Measurements from ENCODE around the gene CD63. TPM values are rescaled to one million over a fixed set of nuclear protein-coding genes. Genes with fewer than 3 reads are reported as not detected.

CD63 gene
- total RNA-seq, 4 donors from 2014 or later = 736 to 1,401 (median 892) TPM

DNA sequence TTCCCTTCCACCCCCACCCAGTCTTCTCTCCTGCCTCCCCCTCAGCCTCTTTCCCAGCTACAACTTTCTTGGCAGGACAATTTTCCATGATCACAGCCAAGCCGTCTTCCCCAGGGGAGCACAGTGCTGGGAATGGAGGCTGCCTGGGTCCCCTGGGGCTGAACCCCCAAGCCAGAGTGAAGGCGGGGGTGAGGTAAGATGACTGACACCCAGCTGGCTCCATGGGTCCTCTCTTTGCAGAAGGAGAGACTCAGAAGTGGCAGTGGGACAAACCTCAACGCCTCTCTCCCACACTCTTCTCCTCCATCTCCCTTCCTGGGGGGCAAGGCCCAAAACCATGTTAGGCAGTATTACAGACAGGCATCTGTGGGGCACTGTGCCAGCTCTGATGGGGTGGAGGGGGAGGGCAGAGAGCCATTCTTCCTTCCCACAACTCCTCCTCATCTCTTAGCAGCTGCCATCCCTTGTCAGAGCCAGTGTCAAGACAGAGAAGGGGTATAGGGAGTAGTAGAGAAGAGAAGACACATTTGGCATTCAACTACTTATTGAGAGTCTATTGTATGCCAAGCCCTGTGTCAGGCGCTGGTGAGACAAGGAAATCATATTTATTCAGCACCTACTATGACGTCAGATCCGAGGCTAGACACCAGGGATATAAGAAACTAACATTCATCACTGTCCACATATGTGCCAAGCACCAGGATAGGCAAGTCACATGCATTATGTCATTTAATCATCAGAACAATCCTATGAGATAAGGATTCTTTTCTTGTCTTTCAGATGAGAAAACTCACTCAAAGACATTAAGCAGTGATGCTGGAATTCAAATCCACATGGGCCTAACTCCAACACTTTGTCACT is 24.7 kb downstream of the CD63 start:
- no peak for ATAC-seq (ENCODE audit: low FRiP score)
- TF ChIP-seq, protein P1, sequence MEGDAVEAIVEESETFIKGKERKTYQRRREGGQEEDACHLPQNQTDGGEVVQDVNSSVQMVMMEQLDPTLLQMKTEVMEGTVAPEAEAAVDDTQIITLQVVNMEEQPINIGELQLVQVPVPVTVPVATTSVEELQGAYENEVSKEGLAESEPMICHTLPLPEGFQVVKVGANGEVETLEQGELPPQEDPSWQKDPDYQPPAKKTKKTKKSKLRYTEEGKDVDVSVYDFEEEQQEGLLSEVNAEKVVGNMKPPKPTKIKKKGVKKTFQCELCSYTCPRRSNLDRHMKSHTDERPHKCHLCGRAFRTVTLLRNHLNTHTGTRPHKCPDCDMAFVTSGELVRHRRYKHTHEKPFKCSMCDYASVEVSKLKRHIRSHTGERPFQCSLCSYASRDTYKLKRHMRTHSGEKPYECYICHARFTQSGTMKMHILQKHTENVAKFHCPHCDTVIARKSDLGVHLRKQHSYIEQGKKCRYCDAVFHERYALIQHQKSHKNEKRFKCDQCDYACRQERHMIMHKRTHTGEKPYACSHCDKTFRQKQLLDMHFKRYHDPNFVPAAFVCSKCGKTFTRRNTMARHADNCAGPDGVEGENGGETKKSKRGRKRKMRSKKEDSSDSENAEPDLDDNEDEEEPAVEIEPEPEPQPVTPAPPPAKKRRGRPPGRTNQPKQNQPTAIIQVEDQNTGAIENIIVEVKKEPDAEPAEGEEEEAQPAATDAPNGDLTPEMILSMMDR (IDR thresholded peaks at IDR 0.05) = no peak
- DNase-seq (ENCODE audit: low spot score) = no peak

- TF ChIP-seq, protein P1 (IDR thresholded peaks at IDR 0.05) = no peak
- ATAC-seq (ENCODE audit: low FRiP score) = no peak
- DNase-seq (ENCODE audit: low spot score) = no peak
Observed at GRCh38 chr12:55703288-55703687, 25.5 kb downstream of the CD63 start.

DNA sequence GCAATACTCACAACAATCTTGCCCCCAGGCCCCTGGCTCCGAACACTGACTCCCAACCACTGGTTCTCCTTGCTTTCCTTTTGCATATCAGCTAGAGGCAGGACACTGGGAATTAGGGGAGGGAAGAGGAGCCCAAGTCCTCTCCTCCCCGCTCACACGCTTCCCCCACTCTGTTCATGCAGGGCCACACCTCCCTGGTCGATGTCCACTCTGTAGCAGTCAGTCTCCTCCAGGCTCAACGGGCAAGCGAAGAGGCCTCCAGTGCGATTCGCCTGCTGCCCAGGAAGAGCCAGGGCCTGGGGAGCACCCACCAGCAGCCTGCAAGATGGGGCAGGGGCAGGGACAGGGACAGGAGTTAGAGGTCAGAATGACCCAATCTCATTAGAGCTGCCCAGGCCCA is 25.9 kb downstream of the CD63 start:
- DNase-seq (ENCODE audit: low spot score) (no peak), ATAC-seq (ENCODE audit: low FRiP score) (no peak)
- TF ChIP-seq, protein P1 (IDR thresholded peaks at IDR 0.05) = no peak

GRCh38 chr12:55700255-55701018 is 28.4 kb downstream of the CD63 start:
- DNase-seq (ENCODE audit: low spot score) (no peak), ATAC-seq (ENCODE audit: low FRiP score) (no peak)
- TF ChIP-seq, protein P1 (IDR thresholded peaks at IDR 0.05) = no peak

GRCh38 chr12:55699471-55700055 is 29.2 kb downstream of the CD63 start:
- ATAC-seq (ENCODE audit: low FRiP score) (no peak), DNase-seq (ENCODE audit: low spot score) (no peak)
- TF ChIP-seq, protein P1 (IDR thresholded peaks at IDR 0.05) = no peak

DNA sequence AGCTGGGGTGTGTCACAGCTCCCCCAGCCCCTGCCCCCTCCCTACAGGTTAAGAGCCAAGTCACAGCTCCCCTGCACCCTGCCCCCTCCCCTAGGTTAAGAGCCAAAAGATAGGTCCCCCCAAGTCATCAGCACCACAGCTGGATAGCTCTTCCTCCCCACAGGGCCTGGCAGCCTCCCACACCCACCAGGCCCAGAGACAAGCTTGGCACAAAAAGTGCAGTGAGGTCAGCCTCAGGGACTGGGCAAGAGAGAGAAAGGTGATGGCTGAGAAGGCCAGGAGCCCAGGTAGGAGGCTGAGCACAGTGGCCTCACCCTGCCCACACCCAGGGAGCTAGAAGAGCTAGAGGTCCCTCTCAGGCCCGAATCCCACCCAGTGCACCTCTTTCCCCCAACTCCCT is 29.8 kb downstream of the CD63 start:
- DNase-seq (ENCODE audit: low spot score) (no peak), ATAC-seq (ENCODE audit: low FRiP score) (no peak)
- TF ChIP-seq, protein P1 (IDR thresholded peaks at IDR 0.05) = no peak
